ENCODE data around the gene BEX2.

DNA sequence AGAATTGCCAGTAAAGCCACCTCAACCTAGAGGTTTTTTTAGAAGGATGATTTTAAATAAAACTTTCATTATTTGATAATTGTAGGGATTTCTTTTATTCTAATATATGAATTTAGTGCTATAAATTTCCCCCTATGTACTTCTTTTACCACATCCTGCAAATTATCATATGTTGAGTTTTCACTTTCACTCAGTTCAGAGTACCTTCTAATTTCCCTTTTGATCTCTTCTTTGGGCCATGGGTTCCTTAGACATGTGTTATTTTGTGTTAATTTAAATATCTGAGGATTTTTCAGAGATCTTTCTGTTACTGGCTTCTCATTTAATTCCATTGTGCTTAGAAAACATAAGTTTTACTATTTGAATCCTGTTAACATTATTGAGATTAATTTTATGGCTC is 6.1 kb downstream of the BEX2 start:
- TF ChIP-seq, protein P1, sequence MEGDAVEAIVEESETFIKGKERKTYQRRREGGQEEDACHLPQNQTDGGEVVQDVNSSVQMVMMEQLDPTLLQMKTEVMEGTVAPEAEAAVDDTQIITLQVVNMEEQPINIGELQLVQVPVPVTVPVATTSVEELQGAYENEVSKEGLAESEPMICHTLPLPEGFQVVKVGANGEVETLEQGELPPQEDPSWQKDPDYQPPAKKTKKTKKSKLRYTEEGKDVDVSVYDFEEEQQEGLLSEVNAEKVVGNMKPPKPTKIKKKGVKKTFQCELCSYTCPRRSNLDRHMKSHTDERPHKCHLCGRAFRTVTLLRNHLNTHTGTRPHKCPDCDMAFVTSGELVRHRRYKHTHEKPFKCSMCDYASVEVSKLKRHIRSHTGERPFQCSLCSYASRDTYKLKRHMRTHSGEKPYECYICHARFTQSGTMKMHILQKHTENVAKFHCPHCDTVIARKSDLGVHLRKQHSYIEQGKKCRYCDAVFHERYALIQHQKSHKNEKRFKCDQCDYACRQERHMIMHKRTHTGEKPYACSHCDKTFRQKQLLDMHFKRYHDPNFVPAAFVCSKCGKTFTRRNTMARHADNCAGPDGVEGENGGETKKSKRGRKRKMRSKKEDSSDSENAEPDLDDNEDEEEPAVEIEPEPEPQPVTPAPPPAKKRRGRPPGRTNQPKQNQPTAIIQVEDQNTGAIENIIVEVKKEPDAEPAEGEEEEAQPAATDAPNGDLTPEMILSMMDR (IDR thresholded peaks at IDR 0.05), result no peak
- no peak for TF ChIP-seq POLR2A (IDR thresholded peaks at IDR 0.05)

All from stomach (tissue), 4 donors.